ENCODE measurements around the gene PCNP.

Gene PCNP

DNA sequence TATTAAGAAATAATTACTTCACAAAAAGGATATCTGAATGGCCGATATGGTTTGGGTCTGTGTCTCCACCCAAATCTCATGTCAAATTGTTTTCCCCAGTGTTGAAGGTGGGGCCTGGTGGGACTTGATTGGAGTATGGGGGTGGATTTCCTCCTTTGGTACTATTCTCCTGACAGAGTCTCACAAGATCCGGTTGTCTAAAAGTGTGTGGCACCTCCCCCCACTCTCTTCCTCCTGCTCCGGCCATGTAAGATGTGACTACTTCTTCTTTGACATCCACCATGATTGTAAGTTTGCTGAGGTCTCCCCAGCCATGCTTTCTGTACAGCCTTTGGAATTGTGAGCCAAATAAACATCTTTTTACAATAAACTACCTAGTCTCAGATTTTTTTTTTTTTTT is 68.5 kb downstream of the PCNP start:
- Histone ChIP-seq H3K4me3 (no peak overlapping the region), H3K27me3 (no peaks in the 10 kb centered on the region), H3K4me1 (peaks cover 0 to 5% (median 0%) of the 10 kb centered on the region in 4 donors), H3K9me3 (no peaks in the 10 kb centered on the region), H3K27ac (no peak overlapping the region), H3K36me3 (peaks cover 0 to under 1% (median 0%) of the 10 kb centered on the region in 3 donors)
- DNase-seq: no peak
- TF ChIP-seq, protein P1, sequence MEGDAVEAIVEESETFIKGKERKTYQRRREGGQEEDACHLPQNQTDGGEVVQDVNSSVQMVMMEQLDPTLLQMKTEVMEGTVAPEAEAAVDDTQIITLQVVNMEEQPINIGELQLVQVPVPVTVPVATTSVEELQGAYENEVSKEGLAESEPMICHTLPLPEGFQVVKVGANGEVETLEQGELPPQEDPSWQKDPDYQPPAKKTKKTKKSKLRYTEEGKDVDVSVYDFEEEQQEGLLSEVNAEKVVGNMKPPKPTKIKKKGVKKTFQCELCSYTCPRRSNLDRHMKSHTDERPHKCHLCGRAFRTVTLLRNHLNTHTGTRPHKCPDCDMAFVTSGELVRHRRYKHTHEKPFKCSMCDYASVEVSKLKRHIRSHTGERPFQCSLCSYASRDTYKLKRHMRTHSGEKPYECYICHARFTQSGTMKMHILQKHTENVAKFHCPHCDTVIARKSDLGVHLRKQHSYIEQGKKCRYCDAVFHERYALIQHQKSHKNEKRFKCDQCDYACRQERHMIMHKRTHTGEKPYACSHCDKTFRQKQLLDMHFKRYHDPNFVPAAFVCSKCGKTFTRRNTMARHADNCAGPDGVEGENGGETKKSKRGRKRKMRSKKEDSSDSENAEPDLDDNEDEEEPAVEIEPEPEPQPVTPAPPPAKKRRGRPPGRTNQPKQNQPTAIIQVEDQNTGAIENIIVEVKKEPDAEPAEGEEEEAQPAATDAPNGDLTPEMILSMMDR (IDR thresholded peaks at IDR 0.05): no peak
- intact Hi-C loops (cut with DNase I; ENCODE audit: low total_unique reads): no loop called here

DNA sequence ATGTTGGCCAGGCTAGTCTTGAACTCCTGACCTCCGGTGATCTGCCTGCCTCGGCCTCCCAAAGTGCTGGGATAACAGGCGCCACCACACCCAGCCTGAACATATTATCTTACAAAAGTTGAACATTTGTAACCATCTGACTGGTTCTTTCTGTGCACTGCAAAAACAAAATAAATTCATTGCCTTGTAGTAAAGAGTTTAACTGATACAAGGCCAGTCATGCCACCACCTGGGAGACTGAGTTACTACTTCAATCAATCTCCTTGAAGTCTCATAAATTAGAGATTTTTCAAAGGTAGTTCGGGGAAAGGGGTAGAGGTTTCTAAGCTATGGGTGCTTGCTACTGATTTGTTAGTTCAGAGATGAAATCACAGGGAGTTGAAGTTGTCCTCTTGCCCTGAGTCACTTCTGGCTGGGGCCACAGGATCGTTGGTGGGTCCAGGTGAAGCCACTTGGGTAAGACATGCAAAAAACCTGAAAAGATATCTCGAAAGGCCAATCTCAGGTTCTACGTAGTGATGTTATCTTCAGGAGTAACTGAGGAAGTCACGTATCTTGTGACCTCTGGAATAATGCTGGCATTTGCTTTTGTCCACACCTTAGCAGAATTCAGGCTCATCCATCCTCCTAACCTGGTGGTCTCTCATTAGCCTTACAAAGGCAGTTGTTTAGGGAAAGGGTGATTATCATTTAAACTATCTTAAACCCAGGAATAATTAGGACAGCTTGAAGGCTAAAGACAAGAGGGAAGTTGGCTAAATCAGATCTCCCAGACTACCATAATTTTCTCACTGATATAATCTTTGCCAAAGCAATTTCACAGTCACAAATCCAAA is 69.2 kb downstream of the PCNP start:
- Histone ChIP-seq H3K27me3 (no peaks in the 10 kb centered on the region), H3K4me1 (peaks cover 0 to 5% (median 0%) of the 10 kb centered on the region in 4 donors)

More for the DNA sequence above, 69.2 kb downstream of the PCNP start:
- H3K27ac ChIP-seq: no peak overlapping the region
- H3K4me3 ChIP-seq: no peak overlapping the region
- no peaks in the 10 kb centered on the region for H3K9me3 ChIP-seq
- intact Hi-C loops (cut with DNase I; ENCODE audit: low total_unique reads): no loop called here
- no peak for DNase-seq
- TF ChIP-seq, protein P1 (IDR thresholded peaks at IDR 0.05): no peak
- H3K36me3 ChIP-seq: peaks cover 0 to 9% (median 8%) of the 10 kb centered on the region in 3 donors
